Lung (tissue), 16 donors: Measurements from ENCODE around the gene FAM47B. TPM values are rescaled to one million over a fixed set of nuclear protein-coding genes. Genes with fewer than 3 reads are reported as not detected.
A peak's percentile ranks its signal among the peaks of the same experiment; 100 is the strongest.

Experiments
- ATAC-seq: fragments of 200-7000 bp; cut with Tn5 transposase; one replicate; pipeline ENCODE4 v1.9.1; 2020; ENCODE audit warnings: moderate number of reproducible peaks; ENCODE audit not compliant: insufficient read depth, low FRiP score
- DNase-seq, 3 donors: peaks; one replicate each; pipeline ENCODE4 v3.0.0-alpha.2; 2013 to 2017
- H3K27ac ChIP-seq, 2 donors: one replicate each; pipeline ENCODE4 v1.5.1; 2013; ENCODE audit warnings: mild to moderate bottlenecking in 2 of 2, moderate library complexity in 2 of 2, control low read depth in 1 of 2, inconsistent platforms in 1 of 2, low read depth in 1 of 2, low read length in 1 of 2
- H3K27me3 ChIP-seq, 3 donors: one replicate each; pipeline ENCODE4 v1.5.1; 2013; ENCODE audit warnings: low read length in 2 of 3; ENCODE audit not compliant: control insufficient read depth in 3 of 3, insufficient read depth in 3 of 3
- H3K36me3 ChIP-seq, 4 donors: one replicate each; pipeline ENCODE4 v1.5.1; 2013; ENCODE audit warnings: low read length in 4 of 4, mild to moderate bottlenecking in 1 of 4, moderate library complexity in 1 of 4; ENCODE audit not compliant: control insufficient read depth in 4 of 4, insufficient read depth in 4 of 4
- H3K4me1 ChIP-seq, 5 donors: one replicate each; pipeline ENCODE4 v1.5.1; 2013; ENCODE audit warnings: low read length in 5 of 5, mild to moderate bottlenecking in 2 of 5, moderate library complexity in 1 of 5; ENCODE audit not compliant: control insufficient read depth in 5 of 5, insufficient read depth in 5 of 5
- H3K4me3 ChIP-seq: one replicate; pipeline ENCODE4 v1.5.1; 2013; ENCODE audit warnings: mild to moderate bottlenecking, control low read depth, moderate library complexity
- H3K9ac ChIP-seq, 2 donors: one replicate each; pipeline ENCODE4 v1.5.1; 2013; ENCODE audit warnings: low read length in 2 of 2, control low read depth in 1 of 2; ENCODE audit not compliant: insufficient read depth in 1 of 2
- H3K9me3 ChIP-seq, 4 donors: one replicate each; pipeline ENCODE4 v1.5.1; 2013; ENCODE audit warnings: low read length in 3 of 4, mild to moderate bottlenecking in 1 of 4, moderate library complexity in 1 of 4; ENCODE audit not compliant: control insufficient read depth in 4 of 4, insufficient read depth in 3 of 4
- WGBS, 2 donors: extraction: QIAGEN DNeasy Blood & Tissue Kit; methylation state at CpG; one replicate each; pipeline ENCODE4 v1.1.7; 2013; 5-methylcytosine and 5-hydroxymethylcytosine counted together
- long read RNA-seq, 5 donors: transcript quantifications; one replicate each; lab custom pipeline, GENCODE V29; 2026
- polyA plus RNA-seq, 2 donors: library from polyadenylated mRNA; stranded (reverse); fragments of 200-250 nt; gene quantifications; one replicate each; pipeline ENCODE4 v1.2.1, GENCODE V29; 2013
- total RNA-seq, 2 donors: library from RNA; depleted of rRNA in 1 of 2; stranded (reverse); fragments of >200 nt in 1 of 2; gene quantifications; one replicate each; pipeline ENCODE4 v1.2.1, GENCODE V29; 2014 to 2021
- TF ChIP-seq, protein P1 (sequence below): IDR thresholded peaks from 2 replicates; pipeline ENCODE4 v1.5.1; 2012; ENCODE audit warnings: mild to moderate bottlenecking; ENCODE audit errors: control extremely low read depth, extremely low read depth
- donor health status: control.
- donor health status: control.
- donor health status: Bipolar disorder and iron deficiency.
- donor health status: healthy.
- donor health status: DM: yes; HTN: yes; CAD: no.

The FAM47B gene
- not detected for total RNA-seq
- not detected for polyA plus RNA-seq
- long read RNA-seq, donor 1 = 0 reads
- long read RNA-seq, donor 2 = 0 reads
- long read RNA-seq, donor 3 = 0 reads
- long read RNA-seq, donor 4 = 0 reads
- long read RNA-seq, donor 5 = 0 reads

DNA sequence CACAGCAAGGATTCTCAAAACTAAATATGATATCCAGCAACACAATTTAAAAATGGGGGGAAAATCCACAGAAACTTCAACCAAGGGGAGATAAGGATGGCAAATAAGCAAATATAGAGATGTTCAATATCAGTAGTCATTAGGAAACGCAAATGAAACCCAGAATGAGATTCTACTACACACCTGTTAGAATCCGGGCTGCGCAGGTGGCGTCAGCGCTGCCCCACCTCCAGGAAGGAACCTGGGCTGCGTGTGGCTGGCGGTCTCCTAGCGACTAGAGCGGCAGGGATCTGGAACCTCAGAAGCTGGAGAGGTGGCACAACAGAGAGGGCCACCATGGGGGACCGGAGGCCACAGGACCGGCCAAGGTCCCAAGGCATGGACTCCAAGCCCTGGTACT is at the start of gene FAM47B:
Gene FAM47B, plus strand, starts transcription at position 301 of the 400 bp plus-strand sequence. Its CDS starts 36 bp downstream, at position 337.
- no peak within 1 kb of the TSS for H3K27ac ChIP-seq
- ATAC-seq = no peak
- TF ChIP-seq, protein P1, sequence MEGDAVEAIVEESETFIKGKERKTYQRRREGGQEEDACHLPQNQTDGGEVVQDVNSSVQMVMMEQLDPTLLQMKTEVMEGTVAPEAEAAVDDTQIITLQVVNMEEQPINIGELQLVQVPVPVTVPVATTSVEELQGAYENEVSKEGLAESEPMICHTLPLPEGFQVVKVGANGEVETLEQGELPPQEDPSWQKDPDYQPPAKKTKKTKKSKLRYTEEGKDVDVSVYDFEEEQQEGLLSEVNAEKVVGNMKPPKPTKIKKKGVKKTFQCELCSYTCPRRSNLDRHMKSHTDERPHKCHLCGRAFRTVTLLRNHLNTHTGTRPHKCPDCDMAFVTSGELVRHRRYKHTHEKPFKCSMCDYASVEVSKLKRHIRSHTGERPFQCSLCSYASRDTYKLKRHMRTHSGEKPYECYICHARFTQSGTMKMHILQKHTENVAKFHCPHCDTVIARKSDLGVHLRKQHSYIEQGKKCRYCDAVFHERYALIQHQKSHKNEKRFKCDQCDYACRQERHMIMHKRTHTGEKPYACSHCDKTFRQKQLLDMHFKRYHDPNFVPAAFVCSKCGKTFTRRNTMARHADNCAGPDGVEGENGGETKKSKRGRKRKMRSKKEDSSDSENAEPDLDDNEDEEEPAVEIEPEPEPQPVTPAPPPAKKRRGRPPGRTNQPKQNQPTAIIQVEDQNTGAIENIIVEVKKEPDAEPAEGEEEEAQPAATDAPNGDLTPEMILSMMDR = no peak
- no peak within 1 kb of the TSS for H3K9ac ChIP-seq
- peaks cover 0 to 5% (median under 1%) of the 10 kb centered on the region in 4 donors for H3K9me3 ChIP-seq
- H3K4me3 ChIP-seq = no peak within 1 kb of the TSS
- H3K27me3 ChIP-seq = no peaks in the 10 kb centered on the region
- WGBS, 2 donors = 73 to 94% methylated on average over 10 to 11 of the region's 11 CpGs
- H3K36me3 ChIP-seq = no peaks in the 10 kb centered on the region
- no peak for DNase-seq
- H3K4me1 ChIP-seq = no peaks in the 10 kb centered on the region

DNA sequence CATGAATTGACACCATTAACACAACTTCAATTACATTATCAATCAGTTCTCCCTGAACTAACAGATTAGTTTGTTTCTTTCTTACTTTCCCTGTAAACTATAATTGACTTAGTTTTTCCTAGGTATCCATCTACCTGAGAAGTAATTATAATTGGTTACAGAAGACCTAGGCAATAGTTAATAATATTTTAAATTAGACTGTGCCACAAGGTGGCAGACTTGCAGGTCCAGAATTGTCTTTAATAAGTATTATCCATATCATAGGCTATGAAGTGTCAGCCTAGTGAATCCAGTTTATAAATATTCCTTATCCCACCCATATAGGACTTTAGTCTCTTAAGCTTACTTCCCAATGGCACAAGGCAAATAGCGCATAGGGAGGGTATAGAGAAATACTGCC is 48.9 kb upstream of the FAM47B start:
- TF ChIP-seq, protein P1 = no peak
- Histone ChIP-seq H3K27ac (no peak overlapping the region), H3K27me3 (peaks cover 2 to 5% (median 5%) of the 10 kb centered on the region in 3 donors), H3K4me3 (no peak overlapping the region), H3K4me1 (no peaks in the 10 kb centered on the region), H3K9ac (no peak overlapping the region), H3K36me3 (no peaks in the 10 kb centered on the region), H3K9me3 (peaks cover 0 to 2% (median 0%) of the 10 kb centered on the region in 4 donors)
- WGBS, 2 donors = 63 to 91% methylated on average over 1 of the region's 1 CpG
- peak in 1 of 3 donors; percentile 28 for DNase-seq
- no peak for ATAC-seq

GRCh38 chrX:34900691-34901090 is 41.9 kb upstream of the FAM47B start:
- H3K27ac ChIP-seq = no peak overlapping the region
- ATAC-seq = no peak

More at GRCh38 chrX:34900691-34901090, 41.9 kb upstream of the FAM47B start:
- Histone ChIP-seq H3K27me3 (peaks cover 3 to 5% (median 5%) of the 10 kb centered on the region in 3 donors), H3K4me3 (no peak overlapping the region), H3K9me3 (no peaks in the 10 kb centered on the region), H3K4me1 (no peaks in the 10 kb centered on the region), H3K36me3 (no peaks in the 10 kb centered on the region), H3K9ac (no peak overlapping the region)
- TF ChIP-seq, protein P1 = no peak
- DNase-seq = peak in 1 of 3 donors; percentile 23
